Measurements from ENCODE around the gene DDR2.

Gene DDR2

DNA sequence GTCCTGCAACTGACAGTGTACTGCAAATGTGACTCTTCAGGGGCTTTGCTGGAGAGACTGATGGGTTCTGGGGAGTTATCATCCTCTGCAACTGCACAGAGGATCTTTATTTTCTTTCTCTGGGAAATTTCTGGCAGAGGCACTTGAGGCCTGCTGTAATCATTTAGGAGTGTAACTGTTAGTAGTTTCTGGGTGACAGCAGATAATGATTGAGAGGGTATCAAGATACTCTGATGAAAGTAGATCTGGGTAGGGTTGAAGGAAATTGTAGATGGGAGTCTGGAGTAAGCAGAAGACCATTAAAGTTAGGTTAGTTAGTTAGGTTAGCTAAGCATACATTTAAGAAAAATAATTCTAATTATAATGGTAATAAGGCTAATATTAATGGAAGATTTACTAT, 11.0 kb upstream of the DDR2 start:
- TF ChIP-seq TAF1 (IDR thresholded peaks at IDR 0.05; ENCODE audit: borderline replicate concordance, insufficient read depth, low read length) (no peak), POLR2AphosphoS5 (IDR thresholded peaks at IDR 0.05; ENCODE audit: low read depth, low read length) (no peak), FOXP2 (optimal IDR thresholded peaks at IDR 0.05; ENCODE audit: borderline replicate concordance, extremely low read depth, extremely low read length, insufficient read depth) (no peak), SIN3A (IDR thresholded peaks at IDR 0.05; ENCODE audit: borderline replicate concordance, insufficient read depth, low read length) (no peak)
- TF ChIP-seq, protein P1, sequence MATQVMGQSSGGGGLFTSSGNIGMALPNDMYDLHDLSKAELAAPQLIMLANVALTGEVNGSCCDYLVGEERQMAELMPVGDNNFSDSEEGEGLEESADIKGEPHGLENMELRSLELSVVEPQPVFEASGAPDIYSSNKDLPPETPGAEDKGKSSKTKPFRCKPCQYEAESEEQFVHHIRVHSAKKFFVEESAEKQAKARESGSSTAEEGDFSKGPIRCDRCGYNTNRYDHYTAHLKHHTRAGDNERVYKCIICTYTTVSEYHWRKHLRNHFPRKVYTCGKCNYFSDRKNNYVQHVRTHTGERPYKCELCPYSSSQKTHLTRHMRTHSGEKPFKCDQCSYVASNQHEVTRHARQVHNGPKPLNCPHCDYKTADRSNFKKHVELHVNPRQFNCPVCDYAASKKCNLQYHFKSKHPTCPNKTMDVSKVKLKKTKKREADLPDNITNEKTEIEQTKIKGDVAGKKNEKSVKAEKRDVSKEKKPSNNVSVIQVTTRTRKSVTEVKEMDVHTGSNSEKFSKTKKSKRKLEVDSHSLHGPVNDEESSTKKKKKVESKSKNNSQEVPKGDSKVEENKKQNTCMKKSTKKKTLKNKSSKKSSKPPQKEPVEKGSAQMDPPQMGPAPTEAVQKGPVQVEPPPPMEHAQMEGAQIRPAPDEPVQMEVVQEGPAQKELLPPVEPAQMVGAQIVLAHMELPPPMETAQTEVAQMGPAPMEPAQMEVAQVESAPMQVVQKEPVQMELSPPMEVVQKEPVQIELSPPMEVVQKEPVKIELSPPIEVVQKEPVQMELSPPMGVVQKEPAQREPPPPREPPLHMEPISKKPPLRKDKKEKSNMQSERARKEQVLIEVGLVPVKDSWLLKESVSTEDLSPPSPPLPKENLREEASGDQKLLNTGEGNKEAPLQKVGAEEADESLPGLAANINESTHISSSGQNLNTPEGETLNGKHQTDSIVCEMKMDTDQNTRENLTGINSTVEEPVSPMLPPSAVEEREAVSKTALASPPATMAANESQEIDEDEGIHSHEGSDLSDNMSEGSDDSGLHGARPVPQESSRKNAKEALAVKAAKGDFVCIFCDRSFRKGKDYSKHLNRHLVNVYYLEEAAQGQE (IDR thresholded peaks at IDR 0.05; ENCODE audit: insufficient read depth in 1 of 2, low read depth in 2 of 2, low read length in 2 of 2): no peak

DNA sequence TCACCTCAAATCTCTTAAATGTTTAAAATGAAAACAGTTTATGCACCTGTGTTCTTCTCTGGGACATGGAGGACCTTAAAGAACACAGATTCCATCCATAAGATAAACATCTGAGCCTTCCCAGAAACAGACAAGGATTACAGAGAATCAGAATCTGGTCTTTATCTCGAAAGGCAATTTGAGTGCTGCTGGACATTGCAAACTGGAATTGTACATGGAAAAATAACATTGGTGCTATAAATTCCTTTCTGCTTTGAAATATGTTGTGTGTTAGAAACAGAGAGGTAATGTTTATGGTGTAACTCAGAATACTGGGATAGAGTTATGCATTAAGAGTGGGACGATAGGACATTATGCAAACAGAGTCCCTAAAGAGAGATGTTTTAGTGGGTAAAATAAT, 6.6 kb upstream of the DDR2 start:
- no peak for TF ChIP-seq POLR2AphosphoS5 (IDR thresholded peaks at IDR 0.05; ENCODE audit: low read depth, low read length)
- TF ChIP-seq, protein P1 (IDR thresholded peaks at IDR 0.05; ENCODE audit: insufficient read depth in 1 of 2, low read depth in 2 of 2, low read length in 2 of 2): no peak
- no peak for TF ChIP-seq TAF1 (IDR thresholded peaks at IDR 0.05; ENCODE audit: borderline replicate concordance, insufficient read depth, low read length)
- no peak for TF ChIP-seq FOXP2 (optimal IDR thresholded peaks at IDR 0.05; ENCODE audit: borderline replicate concordance, extremely low read depth, extremely low read length, insufficient read depth)
- no peak for TF ChIP-seq SIN3A (IDR thresholded peaks at IDR 0.05; ENCODE audit: borderline replicate concordance, insufficient read depth, low read length)

DNA sequence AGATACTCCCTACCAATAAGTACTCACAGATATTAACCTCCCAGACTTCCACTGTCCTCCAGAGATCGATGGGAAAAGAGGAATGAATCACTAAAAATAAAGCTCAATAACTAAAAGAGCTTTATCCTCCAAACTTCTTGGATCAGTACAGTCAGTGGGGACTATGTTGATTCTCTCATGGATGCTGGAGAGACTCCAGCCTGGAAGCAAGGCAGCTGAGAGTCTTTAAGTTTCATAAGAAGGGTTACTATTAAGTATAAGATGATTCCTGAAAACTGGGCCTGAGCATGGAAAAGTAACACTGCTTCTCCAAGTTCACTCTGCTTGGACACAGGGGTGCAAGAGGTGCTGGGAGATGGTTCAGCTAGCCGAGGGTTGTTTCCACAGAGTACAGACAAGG, 6.2 kb upstream of the DDR2 start:
- no peak for TF ChIP-seq FOXP2 (optimal IDR thresholded peaks at IDR 0.05; ENCODE audit: borderline replicate concordance, extremely low read depth, extremely low read length, insufficient read depth)
- no peak for TF ChIP-seq SIN3A (IDR thresholded peaks at IDR 0.05; ENCODE audit: borderline replicate concordance, insufficient read depth, low read length)
- TF ChIP-seq, protein P1 (IDR thresholded peaks at IDR 0.05; ENCODE audit: insufficient read depth in 1 of 2, low read depth in 2 of 2, low read length in 2 of 2): no peak
- no peak for TF ChIP-seq POLR2AphosphoS5 (IDR thresholded peaks at IDR 0.05; ENCODE audit: low read depth, low read length)
- no peak for TF ChIP-seq TAF1 (IDR thresholded peaks at IDR 0.05; ENCODE audit: borderline replicate concordance, insufficient read depth, low read length)

DNA sequence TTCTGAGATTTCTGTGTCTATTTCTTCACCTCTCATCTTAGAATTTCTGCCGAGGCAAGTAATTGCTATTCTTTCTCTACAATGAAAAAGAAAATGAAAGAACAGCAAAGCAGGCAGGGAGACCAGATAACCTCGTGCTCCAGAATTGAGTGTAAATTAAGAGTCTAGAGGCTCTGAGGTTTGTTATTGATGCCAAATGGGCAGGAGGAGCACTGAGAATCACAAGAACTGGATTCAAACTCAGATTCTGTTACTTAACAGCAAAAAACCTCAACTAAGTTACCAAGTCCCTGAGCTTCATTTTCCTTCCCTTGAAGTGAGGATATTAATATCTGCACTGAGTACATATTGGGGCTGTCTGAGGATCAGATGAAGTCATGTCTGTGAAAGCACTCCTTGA, 5.5 kb upstream of the DDR2 start:
- TF ChIP-seq POLR2AphosphoS5 (IDR thresholded peaks at IDR 0.05; ENCODE audit: low read depth, low read length) (no peak), FOXP2 (optimal IDR thresholded peaks at IDR 0.05; ENCODE audit: borderline replicate concordance, extremely low read depth, extremely low read length, insufficient read depth) (no peak)

DNA sequence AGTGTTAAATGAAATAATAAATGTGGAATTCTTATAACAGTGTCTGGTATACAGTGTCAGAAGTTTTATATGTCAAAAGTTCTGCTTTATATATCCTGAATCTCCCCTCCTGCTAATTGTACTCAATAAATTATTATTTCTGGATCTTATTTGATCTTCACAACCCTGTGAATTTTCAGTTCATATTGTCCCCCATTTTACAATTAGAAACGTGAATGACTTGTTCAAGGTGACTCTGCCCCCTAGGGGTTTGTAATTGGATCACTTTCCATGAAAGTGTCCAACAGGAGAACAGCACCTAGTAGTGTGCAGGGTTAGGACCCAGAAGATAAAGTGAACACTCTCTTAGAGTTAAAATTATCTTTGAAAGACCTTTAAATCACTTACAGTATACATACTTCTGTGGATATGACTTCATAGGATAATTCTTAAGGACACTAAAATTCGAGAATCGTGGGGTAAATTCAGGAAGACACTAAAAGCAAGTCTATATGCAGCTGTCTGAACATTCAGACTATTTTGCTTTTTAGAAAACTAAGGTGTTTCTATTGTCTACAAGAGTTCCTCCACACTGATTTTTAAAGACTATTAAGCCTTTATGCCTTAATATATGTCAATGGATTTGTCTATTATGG, 4.5 kb upstream of the DDR2 start:
- TF ChIP-seq POLR2AphosphoS5 (IDR thresholded peaks at IDR 0.05; ENCODE audit: low read depth, low read length) (no peak), FOXP2 (optimal IDR thresholded peaks at IDR 0.05; ENCODE audit: borderline replicate concordance, extremely low read depth, extremely low read length, insufficient read depth) (no peak), TAF1 (IDR thresholded peaks at IDR 0.05; ENCODE audit: borderline replicate concordance, insufficient read depth, low read length) (no peak), SIN3A (IDR thresholded peaks at IDR 0.05; ENCODE audit: borderline replicate concordance, insufficient read depth, low read length) (no peak)
- TF ChIP-seq, protein P1 (IDR thresholded peaks at IDR 0.05; ENCODE audit: insufficient read depth in 1 of 2, low read depth in 2 of 2, low read length in 2 of 2): no peak

All from PFSK-1 (cell line).